ENCODE measurements around the gene ZNF674. TPM values are rescaled to one million over a fixed set of nuclear protein-coding genes. Genes with fewer than 3 reads are reported as not detected.

Gene ZNF674
- polyA plus RNA-seq (ENCODE audit: insufficient read length in 3 of 3): 1 to 10 TPM; 5.8 to 7.6 (median 7.3) TPM
- long read RNA-seq, donor 1: 0 reads
- long read RNA-seq, donor 2: 0 reads
- long read RNA-seq, donor 3: 0 reads
- long read RNA-seq, donor 4, partial matches to known transcripts: 7 of 19 reads
- long read RNA-seq, donor 4, other reads (novel, unspliced or antisense): 12 of 19 reads
- long read RNA-seq, donor 5: 0 reads
- long read RNA-seq, donor 6: 0 reads
- long read RNA-seq, donor 7: 0 reads
- long read RNA-seq, donor 8: 0 reads
- long read RNA-seq, donor 9, partial matches to known transcripts: 0 of 1 reads
- long read RNA-seq, donor 9, other reads (novel, unspliced or antisense): 0 of 1 reads
- long read RNA-seq, donor 10: 0 reads
- long read RNA-seq, donor 11: 0 reads
- long read RNA-seq, donor 12, partial matches to known transcripts: 0 of 1 reads
- long read RNA-seq, donor 12, other reads (novel, unspliced or antisense): 0 of 1 reads
- long read RNA-seq, donor 13: 0 reads
- long read RNA-seq, donor 14, full-length matches to known transcripts: 1 of 1 reads
- long read RNA-seq, donor 14, partial matches to known transcripts: 0 of 1 reads
- long read RNA-seq, donor 14, other reads (novel, unspliced or antisense): 0 of 1 reads
- long read RNA-seq, donor 15: 0 reads
- long read RNA-seq, donor 16: 0 reads

GRCh38 chrX:46545111-46546005 is at the start of gene ZNF674:
Gene ZNF674, minus strand, starts transcription at chrX:46545421. Its CDS starts 3,334 bp downstream, at chrX:46542087.
- peak; percentile 92 for DNase-seq

GRCh38 chrX:46589977-46590723 is 44.9 kb upstream of the ZNF674 start:
- no peak for DNase-seq

- DNase-seq: no peak
Observed at GRCh38 chrX:46588263-46588662, 43.0 kb upstream of the ZNF674 start.

GRCh38 chrX:46587753-46588171 is 42.5 kb upstream of the ZNF674 start:
- no peak for DNase-seq

GRCh38 chrX:46587158-46587557 is 41.9 kb upstream of the ZNF674 start:
- no peak for DNase-seq

GRCh38 chrX:46584736-46585135 is 39.5 kb upstream of the ZNF674 start:
- no peak for DNase-seq

GRCh38 chrX:46582966-46583365 is 37.7 kb upstream of the ZNF674 start:
- no peak for DNase-seq

- no peak for DNase-seq
Observed at GRCh38 chrX:46582325-46582724, 37.1 kb upstream of the ZNF674 start.

GRCh38 chrX:46580613-46581012 is 35.4 kb upstream of the ZNF674 start:
- DNase-seq: no peak

- DNase-seq: no peak
Observed at GRCh38 chrX:46579250-46579649, 34.0 kb upstream of the ZNF674 start.

- no peak for DNase-seq
Observed at GRCh38 chrX:46577221-46578005, 32.2 kb upstream of the ZNF674 start.

GRCh38 chrX:46576458-46576857 is 31.2 kb upstream of the ZNF674 start:
- DNase-seq: no peak

GRCh38 chrX:46575991-46576392 is 30.8 kb upstream of the ZNF674 start:
- DNase-seq: no peak

GRCh38 chrX:46575586-46575985 is 30.4 kb upstream of the ZNF674 start:
- DNase-seq: no peak

- DNase-seq: no peak
Observed at GRCh38 chrX:46574774-46575381, 29.7 kb upstream of the ZNF674 start.

- no peak for DNase-seq
Observed at GRCh38 chrX:46573892-46574773, 28.9 kb upstream of the ZNF674 start.

GRCh38 chrX:46573331-46573891 is 28.2 kb upstream of the ZNF674 start, which contains the start of gene CHST7:
Gene CHST7, plus strand, starts transcription at chrX:46573765. Its CDS starts 167 bp downstream, at chrX:46573932.
- DNase-seq: no peak

GRCh38 chrX:46572340-46572936 is 27.2 kb upstream of the ZNF674 start:
- no peak for DNase-seq
